D721Med (cell line): Measurements from ENCODE around the gene ZSWIM3.

Experiments used
- DNase-seq: peaks from one replicate; pipeline ENCODE4 v3.0.0; 2011; ENCODE audit warnings: low spot score; ENCODE audit not compliant: insufficient read length
- FAIRE-seq: peaks from 2 replicates; lab custom pipeline; 2011; peaks lifted over from hg19 to GRCh38; lab: Jason Lieb, UNC
- TF ChIP-seq, protein P1 (sequence below): IDR thresholded peaks from 2 replicates; pipeline ENCODE4 v1.5.1; 2012; ENCODE audit warnings: mild to moderate bottlenecking, control low read depth; ENCODE audit not compliant: insufficient read depth; ENCODE audit errors: missing control alignments

Gene ZSWIM3

DNA sequence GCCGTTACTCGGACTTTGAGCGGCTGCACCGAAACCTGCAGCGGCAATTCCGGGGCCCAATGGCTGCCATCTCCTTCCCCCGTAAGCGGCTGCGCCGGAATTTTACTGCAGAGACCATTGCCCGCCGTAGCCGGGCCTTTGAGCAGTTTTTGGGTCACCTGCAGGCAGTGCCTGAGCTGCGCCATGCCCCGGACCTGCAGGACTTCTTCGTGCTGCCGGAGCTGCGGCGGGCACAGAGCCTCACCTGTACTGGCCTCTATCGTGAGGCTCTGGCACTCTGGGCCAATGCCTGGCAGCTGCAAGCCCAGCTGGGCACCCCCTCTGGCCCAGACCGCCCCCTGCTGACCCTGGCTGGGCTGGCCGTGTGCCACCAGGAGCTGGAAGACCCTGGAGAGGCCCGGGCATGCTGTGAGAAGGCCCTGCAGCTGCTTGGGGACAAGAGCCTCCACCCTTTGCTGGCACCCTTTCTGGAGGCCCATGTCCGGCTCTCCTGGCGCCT, 16.7 kb upstream of the ZSWIM3 start:
- DNase-seq (no peak), FAIRE-seq (no peak)
- TF ChIP-seq, protein P1, sequence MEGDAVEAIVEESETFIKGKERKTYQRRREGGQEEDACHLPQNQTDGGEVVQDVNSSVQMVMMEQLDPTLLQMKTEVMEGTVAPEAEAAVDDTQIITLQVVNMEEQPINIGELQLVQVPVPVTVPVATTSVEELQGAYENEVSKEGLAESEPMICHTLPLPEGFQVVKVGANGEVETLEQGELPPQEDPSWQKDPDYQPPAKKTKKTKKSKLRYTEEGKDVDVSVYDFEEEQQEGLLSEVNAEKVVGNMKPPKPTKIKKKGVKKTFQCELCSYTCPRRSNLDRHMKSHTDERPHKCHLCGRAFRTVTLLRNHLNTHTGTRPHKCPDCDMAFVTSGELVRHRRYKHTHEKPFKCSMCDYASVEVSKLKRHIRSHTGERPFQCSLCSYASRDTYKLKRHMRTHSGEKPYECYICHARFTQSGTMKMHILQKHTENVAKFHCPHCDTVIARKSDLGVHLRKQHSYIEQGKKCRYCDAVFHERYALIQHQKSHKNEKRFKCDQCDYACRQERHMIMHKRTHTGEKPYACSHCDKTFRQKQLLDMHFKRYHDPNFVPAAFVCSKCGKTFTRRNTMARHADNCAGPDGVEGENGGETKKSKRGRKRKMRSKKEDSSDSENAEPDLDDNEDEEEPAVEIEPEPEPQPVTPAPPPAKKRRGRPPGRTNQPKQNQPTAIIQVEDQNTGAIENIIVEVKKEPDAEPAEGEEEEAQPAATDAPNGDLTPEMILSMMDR, result no peak

DNA sequence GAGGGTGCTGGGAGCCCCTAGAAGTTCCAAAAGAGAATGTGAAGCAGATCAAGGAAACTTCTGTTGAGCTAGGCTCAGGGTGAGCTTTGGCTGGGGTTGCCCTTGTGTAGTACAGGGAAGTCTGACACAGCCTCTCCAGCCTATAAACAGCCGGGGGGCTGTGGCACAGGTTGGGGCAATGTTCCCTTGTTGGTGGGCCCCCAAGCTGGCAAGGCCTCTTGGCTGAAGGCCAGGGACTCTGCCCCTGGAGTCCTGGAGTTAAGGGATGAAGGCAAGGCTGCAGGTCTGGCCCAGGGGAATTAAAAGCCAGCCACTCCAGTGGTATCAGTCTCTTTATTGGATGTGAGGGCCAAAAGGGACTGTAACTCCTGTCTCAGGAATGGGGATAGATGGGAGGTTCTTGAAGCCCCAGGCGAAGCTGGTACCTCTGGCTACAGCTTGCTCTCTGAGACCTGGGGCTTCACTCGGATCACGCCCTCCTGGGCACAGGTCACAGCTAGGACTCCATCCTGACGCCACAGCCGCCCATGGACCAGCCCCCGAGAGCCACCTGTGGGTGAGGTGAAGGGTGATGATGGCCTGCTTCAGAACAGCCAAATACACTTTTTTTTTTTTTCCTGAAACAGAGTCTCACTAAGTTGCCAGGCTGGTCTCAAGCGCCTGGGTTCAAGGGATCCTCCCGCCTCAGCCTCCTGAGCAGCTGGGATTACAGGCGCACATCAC, 15.8 kb upstream of the ZSWIM3 start:
- FAIRE-seq (no peak), DNase-seq (no peak)
- TF ChIP-seq, protein P1, result no peak

DNA sequence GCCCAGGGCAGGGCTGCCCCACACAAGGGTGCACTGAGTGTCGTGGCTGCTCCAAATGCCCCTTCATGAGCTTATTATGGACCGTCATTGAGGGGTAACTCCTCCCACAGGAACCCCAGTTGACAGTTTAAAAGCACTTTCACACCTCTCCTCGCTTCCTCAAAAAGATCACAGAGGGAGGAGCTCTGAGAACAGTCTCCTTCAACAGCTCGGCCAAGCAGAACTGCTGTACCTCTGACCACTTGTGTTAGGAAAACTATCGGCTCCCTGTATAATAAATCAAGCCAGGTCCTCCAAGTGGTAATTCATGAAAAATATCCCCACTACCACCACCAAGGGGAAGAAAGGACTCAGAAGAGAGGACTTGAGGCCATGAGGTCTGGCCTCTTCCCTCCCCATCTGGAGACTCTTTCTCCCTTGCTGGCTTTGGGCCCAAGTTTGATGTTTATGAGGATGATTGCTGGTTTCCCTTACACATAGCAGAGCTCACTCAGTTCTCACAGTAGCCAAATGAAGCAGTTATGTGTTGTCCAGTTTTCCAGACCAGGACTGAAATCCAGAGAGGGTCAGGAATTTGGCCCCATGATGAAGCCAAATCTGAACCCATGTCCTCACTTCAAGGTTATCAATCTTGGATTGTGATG, 15.1 kb upstream of the ZSWIM3 start:
- TF ChIP-seq, protein P1, result no peak
- DNase-seq, result no peak
- FAIRE-seq, result no peak

DNA sequence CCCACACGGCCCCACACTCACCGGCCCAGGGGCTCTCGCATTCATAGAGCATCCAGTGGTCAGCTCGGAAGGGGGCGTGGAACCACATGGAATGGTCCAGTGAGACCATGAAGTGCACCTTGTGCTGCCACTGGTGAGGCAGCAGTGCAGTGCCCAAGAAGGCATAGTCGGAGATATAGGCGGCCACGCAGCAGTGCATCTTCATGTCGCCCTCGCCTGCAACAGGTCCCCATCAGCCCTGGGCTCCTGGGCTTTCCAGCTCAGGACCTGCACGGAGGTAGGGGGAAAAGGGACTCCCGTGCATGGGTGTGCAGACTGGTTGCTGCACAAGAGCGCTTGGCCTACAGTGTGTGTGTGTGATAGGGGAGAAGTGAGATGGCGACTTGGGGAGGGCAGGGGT, 13.9 kb upstream of the ZSWIM3 start:
- TF ChIP-seq, protein P1, result no peak
- FAIRE-seq, result no peak
- no peak for DNase-seq

DNA sequence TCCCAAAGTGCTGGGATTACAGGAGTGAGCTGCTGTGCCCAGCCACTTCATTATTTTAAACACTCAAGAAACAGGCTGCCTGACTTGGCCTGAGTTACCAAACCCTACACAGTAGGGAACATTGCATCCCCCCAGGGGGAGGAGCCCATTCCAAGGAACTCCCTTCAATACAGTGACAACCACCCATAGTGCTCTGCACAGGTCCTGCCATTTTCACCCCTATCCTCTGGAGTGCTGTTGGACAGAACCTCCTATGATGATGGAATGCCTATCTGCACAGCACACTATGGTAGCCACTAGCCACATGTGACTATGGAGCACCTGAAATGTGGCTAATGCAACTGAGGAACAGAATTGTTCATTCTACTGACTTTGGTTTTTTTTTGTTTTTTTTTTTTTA, 12.0 kb upstream of the ZSWIM3 start:
- no peak for DNase-seq
- no peak for FAIRE-seq
- TF ChIP-seq, protein P1, result no peak

DNA sequence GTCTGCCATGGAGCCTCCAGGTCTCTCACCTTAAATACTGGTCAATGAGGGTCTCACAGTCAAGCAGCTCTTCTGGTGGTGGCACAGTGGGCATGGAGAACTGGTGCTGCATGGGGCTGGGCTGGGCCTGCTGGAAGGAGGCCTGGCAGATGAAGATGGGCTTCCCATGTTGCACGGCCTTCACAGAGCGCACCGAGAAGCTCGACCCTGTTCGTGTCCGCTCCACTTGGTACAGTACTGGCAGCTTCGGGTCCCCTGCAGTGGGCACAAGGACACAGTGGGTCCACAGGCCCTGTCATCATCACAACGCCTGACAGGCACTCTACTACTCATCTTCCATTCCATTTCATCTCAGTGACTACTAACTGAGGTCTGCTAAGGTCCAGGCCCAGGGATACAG, 9.0 kb upstream of the ZSWIM3 start:
- no peak for FAIRE-seq
- TF ChIP-seq, protein P1, result no peak
- no peak for DNase-seq
